GM12892 (cell line): ENCODE data around the gene NEBL.

Experiments used
- POLR2A ChIP-seq: IDR thresholded peaks from 2 replicates; pipeline ENCODE4 v1.6.1; 2011; ENCODE audit warnings: low read depth, low read length, control low read depth
- POLR2AphosphoS5 ChIP-seq: IDR thresholded peaks from 2 replicates; pipeline ENCODE4 v1.6.1; 2011; ENCODE audit warnings: low read depth, low read length, control low read depth

GRCh38 chr10:20806487-20806886 is 90.6 kb downstream of the NEBL start:
- no peak for TF ChIP-seq POLR2A
- TF ChIP-seq POLR2AphosphoS5, result no peak
